D721Med (cell line): ENCODE data around the gene UNC13A.
A peak's percentile ranks its signal among the peaks of the same experiment; 100 is the strongest.

Source experiments
- DNase-seq: peaks from one replicate; pipeline ENCODE4 v3.0.0; 2011; ENCODE audit warnings: low spot score; ENCODE audit not compliant: insufficient read length
- FAIRE-seq: peaks from 2 replicates; lab custom pipeline; 2011; peaks lifted over from hg19 to GRCh38; lab: Jason Lieb, UNC
- CTCF ChIP-seq: IDR thresholded peaks from 2 replicates; pipeline ENCODE4 v1.5.1; 2012; ENCODE audit warnings: mild to moderate bottlenecking, control low read depth; ENCODE audit not compliant: insufficient read depth; ENCODE audit errors: missing control alignments

The UNC13A gene

GRCh38 chr19:17605761-17606589, 82.2 kb downstream of the UNC13A start:
- DNase-seq (no peak), FAIRE-seq (no peak)
- peak; percentile 22 for TF ChIP-seq CTCF

- TF ChIP-seq CTCF: no peak
- no peak for DNase-seq
- no peak for FAIRE-seq
Observed at GRCh38 chr19:17605117-17605516, 83.0 kb downstream of the UNC13A start.

- FAIRE-seq (no peak), DNase-seq (no peak)
- TF ChIP-seq CTCF: no peak
Observed at GRCh38 chr19:17604372-17605025, 83.7 kb downstream of the UNC13A start.

- no peak for TF ChIP-seq CTCF
- no peak for DNase-seq
- no peak for FAIRE-seq
Observed at GRCh38 chr19:17602872-17603510, 85.2 kb downstream of the UNC13A start.

DNA sequence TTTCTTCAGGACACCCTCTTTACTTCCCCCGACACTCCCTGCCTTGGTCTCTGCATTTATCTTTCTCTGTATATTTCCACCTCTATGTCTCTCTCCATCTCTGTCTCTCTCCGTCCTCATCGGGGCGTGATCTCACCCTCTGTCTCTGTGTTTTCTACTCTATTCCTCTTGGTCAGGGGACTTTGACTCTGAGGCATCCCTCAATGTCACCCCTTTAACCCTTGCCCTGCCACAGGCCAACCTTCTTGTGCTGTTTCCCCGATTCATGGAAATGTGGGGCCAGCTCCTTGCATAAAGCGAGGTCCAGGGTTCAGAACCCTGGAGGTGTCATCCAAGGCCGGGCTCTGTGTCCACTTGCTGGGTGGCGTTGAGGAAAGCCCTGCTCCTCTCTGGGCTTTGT, 85.9 kb downstream of the UNC13A start:
- no peak for DNase-seq
- no peak for TF ChIP-seq CTCF
- no peak for FAIRE-seq

- FAIRE-seq: no peak
Observed at GRCh38 chr19:17601683-17602082, 86.5 kb downstream of the UNC13A start.

More at GRCh38 chr19:17601683-17602082, 86.5 kb downstream of the UNC13A start:
- no peak for DNase-seq
- TF ChIP-seq CTCF: no peak
